Aorta (tissue), 5 donors: Measurements from ENCODE around the gene TSPAN3. TPM values are rescaled to one million over a fixed set of nuclear protein-coding genes. Genes with fewer than 3 reads are reported as not detected.

ENCODE experiments used
- ATAC-seq: fragments of 200-7000 bp; cut with Tn5 transposase; one replicate; pipeline ENCODE4 v1.9.1; 2022; ENCODE audit warnings: moderate library complexity; ENCODE audit not compliant: low FRiP score
- DNase-seq, 2 donors: peaks; one replicate each; pipeline ENCODE4 v3.0.0-alpha.2; 2020
- H3K27ac ChIP-seq, 2 donors: one replicate each; pipeline ENCODE4 v1.5.1; 2013; ENCODE audit warnings: low read length in 2 of 2, mild to moderate bottlenecking in 2 of 2, moderate library complexity in 2 of 2, control low read depth in 1 of 2, inconsistent platforms in 1 of 2, low read depth in 1 of 2
- H3K27me3 ChIP-seq, 2 donors: one replicate each; pipeline ENCODE4 v1.6.1; 2013; ENCODE audit warnings: control low read depth in 1 of 2, low read length in 1 of 2, mild to moderate bottlenecking in 1 of 2, moderate library complexity in 1 of 2; ENCODE audit not compliant: insufficient read depth in 2 of 2, control insufficient read depth in 1 of 2
- H3K36me3 ChIP-seq, 2 donors: one replicate each; pipeline ENCODE4 v1.6.1; 2013; ENCODE audit warnings: control low read depth in 1 of 2, low read length in 1 of 2, mild to moderate bottlenecking in 1 of 2; ENCODE audit not compliant: insufficient read depth in 2 of 2, control insufficient read depth in 1 of 2
- H3K4me1 ChIP-seq, 2 donors: one replicate each; pipeline ENCODE4 v1.6.1; 2013; ENCODE audit warnings: low read length in 2 of 2, control low read depth in 1 of 2, mild to moderate bottlenecking in 1 of 2, moderate library complexity in 1 of 2; ENCODE audit not compliant: insufficient read depth in 2 of 2, control insufficient read depth in 1 of 2
- H3K4me3 ChIP-seq, 2 donors: one replicate each; pipeline ENCODE4 v1.5.1; 2013; ENCODE audit warnings: low read length in 2 of 2, control low read depth in 1 of 2, mild to moderate bottlenecking in 1 of 2
- H3K9me3 ChIP-seq: one replicate; pipeline ENCODE4 v1.6.1; 2013; ENCODE audit warnings: mild to moderate bottlenecking, low read length; ENCODE audit not compliant: control insufficient read depth
- WGBS, 2 donors: extraction: QIAGEN DNeasy Blood & Tissue Kit; methylation state at CpG; one replicate each; pipeline ENCODE4 v1.1.7; 2013; 5-methylcytosine and 5-hydroxymethylcytosine counted together
- intact Hi-C, 2 donors: fragments of 100-400 bp; cut with DNase I; formaldehyde crosslinking; loops; one replicate each; pipeline versions ENCODE4 v1.14.2 to v1.15.0; 2022
- polyA plus RNA-seq, 2 donors: library from polyadenylated mRNA; stranded (reverse); fragments of 200-250 nt; gene quantifications; one replicate each; pipeline ENCODE4 v1.2.3, GENCODE V29; 2013
- total RNA-seq, 2 donors: library from RNA; stranded (reverse); fragmentation: NEBNext Ultra II Directional; extraction: Animal tissue kit (Norgen Biotek cat#: 25700); gene quantifications; one replicate each; pipeline ENCODE4 v1.2.1, GENCODE V29; 2021
- donor health status: healthy with polysubstance abuse.
- donor health status: Bipolar disorder and iron deficiency.
- donor health status: DM: no; HTN: no; CAD: no.
- donor health status: DM: no; HTN: no; CAD: no.
- donor health status: DM: yes; HTN: yes; CAD: no.

TSPAN3 gene
- total and polyA plus RNA-seq, 4 donors: 106 to 123 (median 114) TPM

- no peak overlapping the region for H3K4me3 ChIP-seq
- ATAC-seq (no peak), DNase-seq (peak; percentile 41 to 65)
- intact Hi-C loops: no loop called here
- no peaks in the 10 kb centered on the region for H3K9me3 ChIP-seq
- 82 to 85% methylated on average over 22 of the region's 22 CpGs for WGBS, 2 donors
- peaks cover 2 to 3% of the 10 kb centered on the region in 2 donors for H3K36me3 ChIP-seq
- H3K27me3 ChIP-seq: no peaks in the 10 kb centered on the region
- no peak overlapping the region for H3K27ac ChIP-seq
- H3K4me1 ChIP-seq: no peaks in the 10 kb centered on the region
These were observed 34.1 kb downstream of the TSPAN3 start for GRCh38 chr15:77036537-77037387.

GRCh38 chr15:77035999-77036471 lies 34.9 kb downstream of the TSPAN3 start:
- Histone ChIP-seq H3K4me3 (no peak overlapping the region), H3K27ac (no peak overlapping the region), H3K36me3 (peaks cover 2 to 3% of the 10 kb centered on the region in 2 donors), H3K4me1 (no peaks in the 10 kb centered on the region), H3K9me3 (no peaks in the 10 kb centered on the region), H3K27me3 (no peaks in the 10 kb centered on the region)
- intact Hi-C loops: no loop called here
- ATAC-seq: peak; percentile 24
- 74 to 78% methylated on average over 13 of the region's 13 CpGs for WGBS, 2 donors
- peak; percentile 45 to 55 for DNase-seq

- Histone ChIP-seq H3K4me1 (no peaks in the 10 kb centered on the region), H3K27me3 (no peaks in the 10 kb centered on the region), H3K36me3 (peaks cover 2 to 3% of the 10 kb centered on the region in 2 donors), H3K27ac (no peak overlapping the region), H3K9me3 (no peaks in the 10 kb centered on the region), H3K4me3 (no peak overlapping the region)
- intact Hi-C loops: no loop called here
- ATAC-seq: no peak
- peak; percentile 33 to 65 for DNase-seq
- 91 to 93% methylated on average over 9 of the region's 9 CpGs for WGBS, 2 donors
These were observed 35.3 kb downstream of the TSPAN3 start for GRCh38 chr15:77035584-77035983.

- H3K36me3 ChIP-seq: peaks cover 2 to 3% of the 10 kb centered on the region in 2 donors
- peak; percentile 23 for ATAC-seq
- no peaks in the 10 kb centered on the region for H3K4me1 ChIP-seq
- WGBS, 2 donors: 53 to 59% methylated on average over 14 of the region's 14 CpGs
- intact Hi-C loops: no loop called here
- no peak overlapping the region for H3K4me3 ChIP-seq
- H3K27ac ChIP-seq: no peak overlapping the region
- H3K9me3 ChIP-seq: no peaks in the 10 kb centered on the region
- DNase-seq: peak; percentile 53 to 84
- H3K27me3 ChIP-seq: no peaks in the 10 kb centered on the region
These were observed 36.0 kb downstream of the TSPAN3 start for GRCh38 chr15:77034695-77035489.

GRCh38 chr15:77033729-77034671 lies 36.9 kb downstream of the TSPAN3 start:
- intact Hi-C loops: no loop called here
- Histone ChIP-seq H3K27me3 (no peaks in the 10 kb centered on the region), H3K27ac (no peak overlapping the region), H3K4me1 (no peaks in the 10 kb centered on the region), H3K9me3 (no peaks in the 10 kb centered on the region), H3K36me3 (peaks cover 2 to 3% of the 10 kb centered on the region in 2 donors), H3K4me3 (no peak overlapping the region)
- peak; percentile 37 to 51 for DNase-seq
- no peak for ATAC-seq
- 75 to 80% methylated on average over 13 of the region's 13 CpGs for WGBS, 2 donors

GRCh38 chr15:77033417-77033728 lies 37.5 kb downstream of the TSPAN3 start:
- intact Hi-C loops: no loop called here
- 89 to 96% methylated on average over 4 of the region's 4 CpGs for WGBS, 2 donors
- no peak overlapping the region for H3K4me3 ChIP-seq
- H3K9me3 ChIP-seq: no peaks in the 10 kb centered on the region
- H3K36me3 ChIP-seq: peaks cover 2 to 3% of the 10 kb centered on the region in 2 donors
- DNase-seq (peak; percentile 40 to 43), ATAC-seq (no peak)
- no peaks in the 10 kb centered on the region for H3K4me1 ChIP-seq
- H3K27ac ChIP-seq: no peak overlapping the region
- no peaks in the 10 kb centered on the region for H3K27me3 ChIP-seq

GRCh38 chr15:77032647-77033416 lies 38.1 kb downstream of the TSPAN3 start:
- ATAC-seq: no peak
- WGBS, 2 donors: 82 to 83% methylated on average over 18 of the region's 18 CpGs
- peak; percentile 34 to 73 for DNase-seq

More at GRCh38 chr15:77032647-77033416, 38.1 kb downstream of the TSPAN3 start:
- intact Hi-C loops: no loop called here
- Histone ChIP-seq H3K27ac (no peak overlapping the region), H3K4me1 (no peaks in the 10 kb centered on the region), H3K27me3 (no peaks in the 10 kb centered on the region), H3K4me3 (no peak overlapping the region), H3K9me3 (no peaks in the 10 kb centered on the region), H3K36me3 (peaks cover 2 to 3% of the 10 kb centered on the region in 2 donors)
